Astrocyte (in vitro differentiated cells and primary cell): Measurements from ENCODE around the gene TMPRSS13. TPM values are rescaled to one million over a fixed set of nuclear protein-coding genes. Genes with fewer than 3 reads are reported as not detected.

Source experiments
- DNase-seq: peaks from one replicate; pipeline ENCODE4 v3.0.0-alpha.2; 2010; ENCODE audit warnings: low read depth
- FAIRE-seq: peaks from 2 replicates; lab custom pipeline; 2011; peaks lifted over from hg19 to GRCh38; lab: Jason Lieb, UNC
- H2AFZ ChIP-seq: 2 replicates; pipeline ENCODE4 v1.6.0; 2012; ENCODE audit warnings: low read depth, low read length, inconsistent platforms
- H3K27ac ChIP-seq: 2 replicates; pipeline ENCODE4 v1.5.1; 2011; ENCODE audit warnings: low read depth, low read length, inconsistent platforms
- H3K27me3 ChIP-seq: 2 replicates; pipeline ENCODE4 v1.6.0; 2011; ENCODE audit warnings: low read length, inconsistent platforms; ENCODE audit not compliant: insufficient read depth
- H3K36me3 ChIP-seq: 2 replicates; pipeline ENCODE4 v1.5.1; 2011; ENCODE audit warnings: low read length, inconsistent platforms; ENCODE audit not compliant: insufficient read depth
- H3K4me1 ChIP-seq: 2 replicates; pipeline ENCODE4 v1.5.1; 2011; ENCODE audit warnings: low read length, inconsistent platforms; ENCODE audit not compliant: insufficient read depth
- H3K4me2 ChIP-seq: 2 replicates; pipeline ENCODE4 v1.6.0; 2012; ENCODE audit warnings: low read length, inconsistent platforms
- H3K4me3 ChIP-seq: 2 replicates; pipeline ENCODE4 v1.5.1; 2011; ENCODE audit warnings: low read depth, mild to moderate bottlenecking, low read length, inconsistent platforms; ENCODE audit not compliant: insufficient read depth
- H3K79me2 ChIP-seq: 2 replicates; pipeline ENCODE4 v1.6.0; 2012; ENCODE audit warnings: mild to moderate bottlenecking, low read length, inconsistent platforms; ENCODE audit not compliant: insufficient read depth
- H3K9ac ChIP-seq: 2 replicates; pipeline ENCODE4 v1.6.0; 2012; ENCODE audit warnings: mild to moderate bottlenecking, low read length, inconsistent platforms
- H3K9me3 ChIP-seq: 2 replicates; pipeline ENCODE4 v1.5.1; 2012; ENCODE audit warnings: low read depth, mild to moderate bottlenecking, low read length, inconsistent platforms; ENCODE audit not compliant: insufficient read depth
- H4K20me1 ChIP-seq: 2 replicates; pipeline ENCODE4 v1.6.0; 2012; ENCODE audit warnings: low read length, inconsistent platforms; ENCODE audit not compliant: insufficient read depth
- H3K27ac Mint-ChIP-seq: one replicate; pipeline ENCODE4 v1.8.0; 2021; ENCODE audit warnings: mild to moderate bottlenecking, mixed read lengths; ENCODE audit not compliant: unreplicated experiment
- H3K27me3 Mint-ChIP-seq: one replicate; pipeline ENCODE4 v1.8.0; 2021; ENCODE audit warnings: low read depth, mixed read lengths; ENCODE audit not compliant: unreplicated experiment
- H3K36me3 Mint-ChIP-seq: one replicate; pipeline ENCODE4 v1.8.0; 2021; ENCODE audit warnings: low read depth, mixed read lengths; ENCODE audit not compliant: unreplicated experiment
- H3K4me1 Mint-ChIP-seq: one replicate; pipeline ENCODE4 v1.8.0; 2021; ENCODE audit warnings: low read depth, mixed read lengths; ENCODE audit not compliant: unreplicated experiment
- H3K4me3 Mint-ChIP-seq: one replicate; pipeline ENCODE4 v1.8.0; 2021; ENCODE audit warnings: mild to moderate bottlenecking, moderate library complexity, mixed read lengths; ENCODE audit not compliant: unreplicated experiment
- H3K9me3 Mint-ChIP-seq: one replicate; pipeline ENCODE4 v1.8.0; 2021; ENCODE audit warnings: mild to moderate bottlenecking, mixed read lengths; ENCODE audit not compliant: unreplicated experiment
- CTCF ChIP-seq: IDR thresholded peaks from 2 replicates; pipeline ENCODE4 v1.5.1; 2011; ENCODE audit warnings: low read depth, mild to moderate bottlenecking, inconsistent platforms, low read length, moderate library complexity; ENCODE audit not compliant: insufficient read depth
- EZH2 ChIP-seq: IDR thresholded peaks from 2 replicates; pipeline ENCODE4 v1.6.1; 2012; ENCODE audit warnings: mild to moderate bottlenecking, low read length, inconsistent platforms; ENCODE audit not compliant: insufficient read depth
- total RNA-seq: library from RNA; stranded (reverse); gene quantifications from 2 replicates; pipeline ENCODE4 v1.2.1, GENCODE V29; 2021

The TMPRSS13 gene
- total RNA-seq, 1 donor from 2014 or later, result 0.66 TPM

GRCh38 chr11:117876341-117877119, 52.7 kb downstream of the TMPRSS13 start, which contains the start of gene FXYD6:
Gene FXYD6, minus strand, starts transcription at chr11:117876658. Its CDS starts 33,882 bp downstream, at chr11:117842776.
- DNase-seq (peak; percentile 21), FAIRE-seq (no peak)
- H2AFZ ChIP-seq, result peak within 1 kb of the TSS; percentile 74
- H3K4me3 ChIP-seq, result peak within 1 kb of the TSS; percentile 63
- peak within 1 kb of the TSS; percentile 58 for H3K9ac ChIP-seq
- H3K27ac ChIP-seq, result no peak within 1 kb of the TSS
- Mint-ChIP-seq H3K27ac (peak within 1 kb of the TSS; percentile 10), H3K4me3 (peak within 1 kb of the TSS; percentile 92), H3K36me3 (no peaks in the 10 kb centered on the region), H3K9me3 (peaks cover 6% of the 10 kb centered on the region), H3K27me3 (peaks cover 80% of the 10 kb centered on the region), H3K4me1 (peaks cover 7% of the 10 kb centered on the region)
- H3K4me2 ChIP-seq, result peak within 1 kb of the TSS; percentile 89
- peaks cover 4% of the 10 kb centered on the region for H4K20me1 ChIP-seq
- H3K9me3 ChIP-seq, result no peaks in the 10 kb centered on the region
- no peaks in the 10 kb centered on the region for H3K36me3 ChIP-seq
- peaks cover 60% of the 10 kb centered on the region for H3K27me3 ChIP-seq
- H3K79me2 ChIP-seq, result no peaks in the 10 kb centered on the region
- TF ChIP-seq CTCF (no peak), EZH2 (no peak)
- peaks cover 5% of the 10 kb centered on the region for H3K4me1 ChIP-seq

GRCh38 chr11:117876059-117876340, 53.2 kb downstream of the TMPRSS13 start:
- peaks cover 7% of the 10 kb centered on the region for H3K4me1 Mint-ChIP-seq
- Histone ChIP-seq H2AFZ (peak overlapping the region; percentile 74), H3K4me3 (peak overlapping the region; percentile 63), H3K9ac (peak overlapping the region; percentile 58), H3K9me3 (no peaks in the 10 kb centered on the region), H3K27me3 (peaks cover 60% of the 10 kb centered on the region), H3K27ac (no peak overlapping the region), H3K79me2 (no peaks in the 10 kb centered on the region), H3K4me2 (peak overlapping the region; percentile 89), H3K4me1 (peaks cover 5% of the 10 kb centered on the region), H4K20me1 (peaks cover 4% of the 10 kb centered on the region), H3K36me3 (no peaks in the 10 kb centered on the region)
- FAIRE-seq (no peak), DNase-seq (no peak)
- H3K27ac Mint-ChIP-seq, result peak overlapping the region; percentile 10
- peaks cover 6% of the 10 kb centered on the region for H3K9me3 Mint-ChIP-seq
- TF ChIP-seq EZH2, result peak; percentile 29
- no peak for TF ChIP-seq CTCF
- peaks cover 75% of the 10 kb centered on the region for H3K27me3 Mint-ChIP-seq
- no peaks in the 10 kb centered on the region for H3K36me3 Mint-ChIP-seq
- H3K4me3 Mint-ChIP-seq, result peak overlapping the region; percentile 92
